GM19455 (cell line): ENCODE measurements around the gene DFFA.

Source experiments
- ATAC-seq: cut with Tn5 transposase; IDR thresholded peaks from one replicate; pipeline ENCODE4 v1.9.1; 2021; ENCODE audit not compliant: unreplicated experiment

The DFFA gene

GRCh38 chr1:10472220-10473144, at the start of gene DFFA:
Gene DFFA (minus strand): TSS chr1:10472529. CDS start chr1:10472458, 71 bp downstream.
- ATAC-seq, result peak; percentile 79

GRCh38 chr1:10521537-10522157, 49.3 kb upstream of the DFFA start:
- no peak for ATAC-seq

GRCh38 chr1:10520952-10521351, 48.6 kb upstream of the DFFA start:
- no peak for ATAC-seq

- no peak for ATAC-seq
Measured at GRCh38 chr1:10520497-10520896, 48.2 kb upstream of the DFFA start.

GRCh38 chr1:10519016-10519417, 46.7 kb upstream of the DFFA start:
- ATAC-seq, result no peak

- no peak for ATAC-seq
Measured at GRCh38 chr1:10517677-10517982, 45.3 kb upstream of the DFFA start.

- ATAC-seq, result no peak
Measured at GRCh38 chr1:10516925-10517676, 44.8 kb upstream of the DFFA start.

- ATAC-seq, result no peak
Measured at GRCh38 chr1:10515976-10516750, 43.8 kb upstream of the DFFA start.

- ATAC-seq, result no peak
Measured at GRCh38 chr1:10515301-10515975, 43.1 kb upstream of the DFFA start.

GRCh38 chr1:10514490-10515235, 42.3 kb upstream of the DFFA start:
- no peak for ATAC-seq

GRCh38 chr1:10513199-10513598, 40.9 kb upstream of the DFFA start:
- ATAC-seq, result no peak

- ATAC-seq, result no peak
Measured at GRCh38 chr1:10511494-10511885, 39.2 kb upstream of the DFFA start.

GRCh38 chr1:10510520-10511493, 38.5 kb upstream of the DFFA start:
- peak; percentile 78 for ATAC-seq

- ATAC-seq, result no peak
Measured at GRCh38 chr1:10509809-10510509, 37.6 kb upstream of the DFFA start.

GRCh38 chr1:10508511-10508951, 36.2 kb upstream of the DFFA start:
- no peak for ATAC-seq

- ATAC-seq, result no peak
Measured at GRCh38 chr1:10507111-10507879, 35.0 kb upstream of the DFFA start.

- ATAC-seq, result no peak
Measured at GRCh38 chr1:10506677-10507047, 34.3 kb upstream of the DFFA start.
